Skin epidermis (tissue), 12 donors: ENCODE results near the gene ZWILCH.

Experiments
- H3K27ac ChIP-seq, 21 experiments: fragments of 200-600 bp; sonication (generic) in 11 of 21; one replicate each; pipeline ENCODE4 v1.5.0; 2020; ENCODE audit warnings: mild to moderate bottlenecking in 3 of 21, inconsistent platforms in 2 of 21, moderate library complexity in 2 of 21
- H3K4me3 ChIP-seq, 7 experiments: fragments of 200-600 bp; sonication (generic) in 2 of 7; one replicate each; pipeline ENCODE4 v1.5.0; 2020; ENCODE audit warnings: inconsistent platforms in 2 of 7, mild to moderate bottlenecking in 2 of 7, moderate library complexity in 1 of 7

Gene ZWILCH

GRCh38 chr15:66595332-66595731 lies 90.2 kb downstream of the ZWILCH start:
- Histone ChIP-seq H3K4me3 (no peak overlapping the region), H3K27ac (no peak overlapping the region)

DNA sequence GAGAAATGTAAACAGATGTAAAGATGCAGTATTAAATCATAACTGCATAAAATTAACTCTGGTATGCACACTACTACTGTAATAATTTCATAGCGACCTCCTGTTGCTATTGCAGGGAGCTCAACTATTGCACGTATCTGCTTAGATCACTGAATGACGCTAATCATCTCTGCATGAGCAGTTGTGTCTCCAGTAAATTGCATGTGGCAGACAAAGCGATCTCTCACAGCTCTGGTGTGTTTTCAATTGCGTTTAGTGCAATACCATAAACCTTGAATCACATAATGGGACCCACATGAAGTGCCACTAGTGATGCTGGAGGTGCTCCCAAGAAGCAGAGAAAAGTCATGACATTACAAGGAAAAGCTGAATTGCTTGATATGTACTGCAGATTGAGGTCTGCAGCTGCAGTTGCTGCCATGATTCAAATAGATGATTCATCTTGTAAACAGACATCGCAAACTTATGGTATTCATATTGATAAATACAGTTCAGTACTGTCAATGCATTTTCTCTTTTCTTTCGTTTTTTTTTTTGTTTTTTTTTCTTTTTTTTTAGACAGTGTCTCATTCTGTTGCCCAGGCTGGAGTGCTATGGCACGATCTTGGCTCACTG lies 90.9 kb downstream of the ZWILCH start:
- H3K27ac ChIP-seq = no peak overlapping the region
- no peak overlapping the region for H3K4me3 ChIP-seq

- Histone ChIP-seq H3K4me3 (no peak overlapping the region), H3K27ac (no peak overlapping the region)
Measured at GRCh38 chr15:66598095-66598815, 93.1 kb downstream of the ZWILCH start.
